Middle frontal gyrus (tissue), 1 donor: ENCODE measurements around the gene FOXD4L6.
"Not testable (repeated sequence)": the region's sequence is repeated elsewhere in the genome, so short reads cannot be mapped to it uniquely, and the experiment has no call there.

Source experiments
- DNase-seq: peaks from one replicate; pipeline ENCODE4 v3.0.0-alpha.2; 2015; ENCODE audit warnings: low spot score; ENCODE audit errors: extremely low spot score

FOXD4L6 gene

DNA sequence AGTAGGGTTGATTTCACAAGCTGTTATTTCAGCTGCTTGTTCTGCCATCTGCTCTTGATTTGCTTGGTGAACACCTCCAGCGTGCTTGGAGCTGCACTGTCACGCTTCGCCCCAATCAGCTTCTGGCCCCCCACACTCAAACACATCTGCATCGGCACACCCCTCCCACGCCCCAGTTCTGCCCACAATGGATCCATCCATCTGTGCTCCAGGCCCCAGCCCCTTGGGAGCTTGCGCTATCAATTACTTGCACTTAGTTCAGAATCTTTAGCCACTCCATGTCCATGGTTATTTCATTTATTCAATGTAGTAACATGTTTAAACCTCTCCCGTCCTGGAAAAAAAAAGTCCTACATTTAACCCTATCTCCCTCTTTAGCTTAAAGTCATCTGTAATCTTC, 28.0 kb downstream of the FOXD4L6 start:
- DNase-seq: not testable (repeated sequence)

DNA sequence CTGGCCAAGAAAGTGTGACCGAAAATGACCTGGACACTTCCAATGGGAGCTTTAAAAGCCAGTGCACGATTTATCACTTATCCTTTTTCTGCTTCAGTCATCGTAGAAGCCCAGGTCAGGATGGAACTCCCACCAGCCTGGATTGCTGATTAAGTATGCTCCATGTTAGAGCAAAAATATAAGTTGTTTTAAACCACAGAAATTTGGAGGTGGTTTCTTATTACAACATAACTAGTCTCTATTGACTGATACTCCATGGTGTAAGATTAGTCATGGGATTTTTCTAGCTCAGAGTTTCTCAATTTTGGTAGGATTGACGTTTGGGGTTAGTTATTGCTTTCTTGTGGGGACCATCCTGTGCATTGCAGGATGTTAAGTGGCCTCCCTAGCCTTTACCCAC, 29.7 kb downstream of the FOXD4L6 start:
- DNase-seq: not testable (repeated sequence)

DNA sequence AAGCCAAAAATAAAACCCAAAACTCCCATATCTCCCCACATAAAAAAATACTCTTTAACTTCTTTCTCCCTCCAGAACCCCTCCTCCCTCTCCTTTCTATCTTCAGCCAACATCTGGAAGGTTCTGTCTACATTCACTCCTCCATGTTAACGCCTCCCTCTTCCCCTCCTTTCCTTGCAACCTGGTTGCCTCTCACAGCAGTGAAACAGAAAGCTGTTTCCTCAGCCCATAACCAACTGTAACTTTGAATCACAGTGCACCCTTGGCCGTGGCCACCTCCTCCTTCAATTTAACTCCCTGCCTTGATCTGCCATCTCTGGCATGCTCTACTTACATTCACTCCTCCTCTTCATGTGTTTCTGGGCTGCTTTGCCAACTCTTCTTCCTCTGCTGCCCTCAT, 33.4 kb downstream of the FOXD4L6 start:
- not testable (repeated sequence) for DNase-seq

DNA sequence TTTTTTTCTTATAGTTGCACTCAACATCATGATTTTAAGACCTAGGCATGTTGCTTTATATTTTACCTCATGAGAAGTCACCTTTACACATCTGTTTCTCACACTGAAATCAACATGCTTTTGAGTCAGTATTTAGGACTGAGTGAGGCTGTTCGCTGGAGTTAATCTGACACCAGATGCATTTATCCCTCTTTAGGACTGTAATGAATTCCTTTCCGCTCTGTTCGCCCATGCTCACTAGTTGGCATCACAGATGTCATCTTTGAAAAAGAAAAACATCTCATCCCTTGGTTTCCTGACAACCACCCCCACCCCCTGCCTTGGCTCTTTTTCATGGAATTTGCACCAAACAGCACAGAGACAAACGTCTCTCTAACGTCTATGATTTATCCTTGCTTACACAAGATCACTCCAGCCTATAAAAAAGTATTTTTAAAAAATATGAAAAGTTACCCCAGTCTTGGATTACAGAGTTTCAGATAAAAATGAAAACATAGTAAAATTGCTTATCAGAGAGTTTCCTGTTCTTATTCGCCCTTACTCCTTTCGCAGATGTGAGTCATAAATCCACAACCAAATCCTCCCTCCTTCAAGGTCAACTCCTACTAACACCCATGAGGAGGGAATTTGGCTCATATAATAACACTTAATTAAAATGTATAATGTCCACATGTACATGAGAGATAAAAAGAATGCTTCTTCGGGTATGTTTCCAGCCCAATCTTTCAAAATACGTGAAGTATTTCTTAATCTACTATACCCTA, 34.3 kb downstream of the FOXD4L6 start:
- peak; percentile 7 for DNase-seq

DNA sequence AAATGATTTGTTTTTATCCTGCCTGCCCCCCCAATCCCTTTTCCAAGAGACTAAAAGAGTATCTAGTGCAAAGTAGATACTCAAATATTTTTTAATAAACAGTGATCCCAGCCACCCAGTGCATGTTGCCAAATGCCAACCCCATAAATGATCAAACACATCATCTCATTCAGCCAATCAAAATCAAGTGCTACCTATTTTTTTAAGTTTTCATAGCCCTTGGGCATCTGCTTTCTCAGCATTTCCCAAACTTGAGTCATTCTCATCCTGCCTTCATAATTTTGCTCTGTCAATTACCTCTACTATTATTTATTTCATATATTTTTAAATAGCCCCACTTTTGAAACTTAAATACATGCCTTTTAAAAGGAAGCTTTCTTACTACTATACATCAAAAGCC, 37.6 kb downstream of the FOXD4L6 start:
- not testable (repeated sequence) for DNase-seq

DNA sequence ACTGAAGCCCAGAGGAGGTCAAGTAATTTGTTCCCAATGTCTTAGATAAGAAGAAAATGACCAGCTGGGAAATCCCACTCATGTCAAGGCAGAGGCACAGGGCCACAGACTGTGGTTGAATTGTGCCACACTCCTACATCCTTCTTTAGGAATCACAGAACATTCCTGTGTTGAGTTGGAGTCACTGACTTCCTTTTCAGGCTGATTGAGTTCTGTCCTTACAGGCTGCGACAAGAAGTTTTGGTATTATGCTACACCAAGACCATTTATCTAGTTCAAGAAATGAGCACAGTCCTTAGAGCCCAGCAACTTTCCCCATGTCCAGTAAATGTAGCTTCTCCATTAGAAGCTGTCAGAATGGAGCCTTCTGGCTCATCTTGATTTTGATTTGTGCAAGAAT, 38.1 kb downstream of the FOXD4L6 start:
- DNase-seq: not testable (repeated sequence)

DNA sequence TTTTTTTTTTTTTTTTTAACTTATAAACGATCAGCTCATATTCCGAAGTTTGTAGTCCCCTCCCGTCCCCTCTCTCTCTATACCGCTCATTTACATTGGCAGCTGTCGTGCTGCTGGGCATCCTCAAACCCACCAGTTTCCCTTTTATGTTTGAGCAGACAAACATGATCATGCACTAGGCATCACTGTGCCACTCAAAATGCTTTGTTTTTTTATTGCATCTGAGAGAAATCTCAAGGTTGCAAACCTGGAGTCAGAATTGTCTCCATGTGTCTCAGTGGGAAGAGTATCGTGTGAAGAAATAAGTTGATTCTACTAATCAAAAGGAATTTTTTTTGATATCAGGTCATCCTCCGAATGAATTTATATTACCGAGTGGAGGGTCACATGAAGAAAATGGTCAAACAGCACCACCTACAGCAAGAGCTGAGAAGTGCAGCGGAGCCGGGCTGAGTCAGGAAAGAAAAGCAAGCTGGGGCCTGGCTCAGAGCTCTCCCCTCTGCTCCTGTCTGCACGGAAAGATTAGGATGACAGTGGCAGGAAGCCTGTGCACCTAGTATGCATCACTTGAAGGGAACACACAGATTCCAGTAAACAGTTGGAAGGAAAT, 39.9 kb downstream of the FOXD4L6 start:
- DNase-seq: not testable (repeated sequence)

DNA sequence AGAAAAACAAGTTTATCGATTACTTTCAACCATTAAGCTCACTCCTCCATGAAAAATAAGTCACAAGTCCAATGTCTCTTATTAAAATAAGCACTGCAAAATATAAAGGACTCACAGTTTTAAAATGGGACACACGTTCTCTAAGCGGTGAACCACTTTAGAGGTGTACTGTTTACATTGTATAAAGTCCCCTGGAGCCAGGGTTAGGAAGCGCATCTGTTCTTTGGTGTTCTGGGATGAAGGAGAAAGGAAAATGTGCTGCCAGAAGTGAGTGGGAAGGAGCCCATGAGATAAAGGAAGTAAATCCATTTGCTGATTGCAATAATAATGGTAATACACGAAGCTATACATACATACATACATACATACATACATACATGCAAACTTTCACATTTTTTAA, 40.6 kb downstream of the FOXD4L6 start:
- DNase-seq: not testable (repeated sequence)

DNA sequence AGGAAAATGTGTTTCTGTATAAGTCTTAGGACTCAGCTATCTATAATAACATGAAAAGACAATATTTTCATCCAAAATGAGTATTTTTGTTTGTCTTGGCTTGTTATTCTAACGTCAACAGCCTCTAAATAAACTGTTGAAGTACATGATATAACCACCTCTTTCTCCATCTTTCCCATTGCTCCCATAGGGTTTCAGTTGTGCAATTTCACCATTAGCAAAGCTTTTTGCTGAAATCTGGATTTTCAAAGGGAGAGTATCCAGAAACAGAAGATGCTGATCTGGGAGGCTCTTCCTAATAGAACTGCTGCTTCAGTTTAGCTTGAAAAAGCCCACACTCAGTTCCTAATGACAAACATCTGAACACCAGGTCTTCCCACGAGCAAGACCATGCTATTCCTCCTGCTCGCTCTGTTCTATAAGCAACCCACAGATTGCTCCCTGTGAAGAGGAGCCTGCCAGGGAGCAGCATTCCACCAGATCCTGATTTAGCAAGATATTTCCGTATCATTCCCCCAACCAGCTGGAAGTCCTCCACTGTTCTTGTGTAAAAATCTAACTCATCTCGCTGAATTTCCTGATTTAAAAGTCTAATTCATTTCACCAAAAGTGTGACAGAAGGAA, 41.2 kb downstream of the FOXD4L6 start:
- peak; percentile 56 for DNase-seq

DNA sequence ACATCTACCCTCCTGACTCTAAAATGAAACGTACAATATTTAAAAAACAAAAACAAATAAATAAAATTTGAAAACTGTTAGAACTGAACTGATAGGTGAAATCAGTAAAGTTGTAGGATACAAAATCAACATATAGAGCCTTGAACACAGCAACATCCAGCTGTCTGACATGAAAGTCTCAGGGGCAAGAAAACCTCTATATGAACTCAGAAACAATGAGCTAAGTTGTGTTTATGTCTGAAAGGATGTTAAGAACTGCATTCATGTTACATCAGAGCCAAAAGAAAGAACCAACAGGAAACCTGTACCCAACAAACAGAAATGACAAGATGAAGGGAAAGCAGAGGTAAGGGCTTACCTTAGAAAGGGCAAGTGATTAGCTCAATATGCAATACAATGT, 41.8 kb downstream of the FOXD4L6 start:
- not testable (repeated sequence) for DNase-seq

DNA sequence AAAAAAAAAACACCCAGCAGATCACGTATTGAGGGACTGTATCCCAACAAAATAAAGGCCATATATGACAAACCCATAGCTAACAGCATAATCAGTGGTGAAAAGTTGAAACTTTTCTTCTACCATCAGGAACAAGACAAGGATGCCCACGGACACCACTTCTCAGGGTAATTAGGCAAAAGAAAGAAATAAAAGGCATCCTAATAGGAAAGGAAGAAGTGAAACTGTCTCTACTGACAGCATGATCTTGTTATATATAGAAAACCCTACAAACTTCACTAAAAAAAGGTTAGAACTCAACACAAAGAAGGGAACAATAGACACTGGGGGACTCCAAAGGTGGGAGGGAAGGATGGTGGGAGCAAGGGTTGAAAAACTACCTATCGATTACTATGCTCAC, 42.3 kb downstream of the FOXD4L6 start:
- DNase-seq: not testable (repeated sequence)

DNA sequence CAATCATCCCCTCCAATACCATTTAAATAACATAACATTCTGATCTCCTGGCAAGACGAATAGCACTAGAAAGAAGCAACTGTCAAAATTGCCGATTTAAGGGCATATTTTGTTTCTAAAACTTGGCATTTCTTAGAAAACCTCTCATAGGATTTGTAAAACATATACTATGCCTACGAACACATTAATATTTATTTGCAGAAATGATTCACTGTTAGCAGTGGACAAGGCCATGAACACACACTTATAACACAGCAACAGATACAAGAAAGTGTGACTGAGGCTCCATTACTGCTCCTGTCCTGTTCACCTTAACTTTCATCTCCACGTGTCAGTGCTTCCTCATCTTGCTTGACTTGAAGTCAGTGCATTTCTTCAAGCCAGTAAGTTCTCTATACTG, 46.1 kb downstream of the FOXD4L6 start:
- not testable (repeated sequence) for DNase-seq

DNA sequence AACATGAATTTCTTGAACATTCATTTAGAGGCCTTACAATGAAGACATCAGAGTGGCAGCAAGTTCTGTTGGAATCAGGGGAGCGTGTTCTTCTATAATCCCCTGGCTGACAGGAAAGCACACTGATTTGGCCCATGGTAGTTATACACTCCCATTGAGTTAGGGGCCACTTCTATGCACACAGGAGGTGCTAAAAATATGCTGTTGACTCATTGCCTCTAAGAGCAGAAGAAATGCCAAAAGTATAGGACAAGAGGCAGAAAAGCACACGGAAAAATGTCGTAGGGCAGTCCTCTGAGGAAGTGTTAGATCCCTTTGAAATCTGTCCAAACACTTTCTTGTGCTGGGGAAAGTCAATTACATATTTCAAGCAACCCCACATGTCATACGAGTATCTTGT, 49.0 kb downstream of the FOXD4L6 start:
- not testable (repeated sequence) for DNase-seq

DNA sequence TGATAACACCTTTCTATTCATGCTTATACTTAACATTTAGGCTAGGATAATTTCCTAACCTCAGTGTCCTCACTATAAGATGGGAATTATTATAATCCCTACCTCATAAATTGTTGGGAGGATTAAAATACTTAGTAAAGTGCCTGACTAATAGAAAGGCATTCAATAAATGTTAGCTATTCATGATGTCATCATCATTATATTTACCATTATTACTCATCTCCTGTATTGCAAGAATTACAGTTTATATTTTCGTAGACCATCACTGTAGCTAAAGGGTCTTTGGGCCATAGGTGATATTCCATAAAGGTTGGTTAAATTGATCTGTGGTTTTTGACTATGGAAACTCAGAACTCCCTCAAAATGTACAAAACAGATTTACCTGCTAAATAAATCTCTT, 50.9 kb downstream of the FOXD4L6 start:
- DNase-seq: not testable (repeated sequence)
